ENCODE results near the gene FRYL. TPM values are rescaled to one million over a fixed set of nuclear protein-coding genes. Genes with fewer than 3 reads are reported as not detected.
A peak's percentile ranks its signal among the peaks of the same experiment; 100 is the strongest.

FRYL gene
- total and polyA plus RNA-seq, 2 of the 13 experiments (the other 11 are each of a cell fraction or from before 2014, with no cell fraction given), result 9.7 to 19.6 TPM

DNA sequence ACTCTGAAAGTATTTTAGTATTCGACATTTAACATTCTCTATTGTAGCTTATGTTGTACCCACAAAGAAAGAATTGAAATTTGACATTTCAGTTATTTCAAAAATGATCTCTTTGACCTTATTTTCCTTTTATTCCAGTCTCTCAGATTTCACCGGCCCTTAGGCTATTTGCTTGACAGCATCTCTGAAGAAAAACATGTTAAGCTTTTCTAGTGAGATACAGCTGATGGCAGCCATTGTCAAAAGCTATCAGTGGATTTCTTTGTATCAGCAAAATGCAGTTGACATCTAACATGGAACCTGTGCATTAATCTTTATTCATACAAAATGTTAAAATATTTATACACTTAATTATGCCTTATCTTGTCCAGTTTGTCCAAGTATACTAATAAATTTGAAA lies 273.4 kb downstream of the FRYL start:
- no peaks in the 10 kb centered on the region for H3K9me3 ChIP-seq (ENCODE audit: low read length)
- no peak overlapping the region for H3K9ac ChIP-seq (ENCODE audit: insufficient read depth, low read depth, low read length)
- H3K4me1 ChIP-seq (ENCODE audit: insufficient read depth, low read length), result no peaks in the 10 kb centered on the region
- no peak overlapping the region for H3K27ac ChIP-seq (ENCODE audit: extremely low read length, insufficient read depth, low read length)
- DNase-seq (ENCODE audit: low spot score), result no peak
- intact Hi-C loops (cut with micrococcal nuclease; ENCODE audit: unreplicated experiment) (no loop called here), in situ Hi-C loops (cut with HindIII; ENCODE audit: extremely low pct_ligation_motif_present, low pct_unique_long_range_greater_than_20kb) (no loop called here)
- TF ChIP-seq MAFK (conservative IDR thresholded peaks at IDR 0.05 in 1 of 2, IDR thresholded peaks at IDR 0.05 in 1 of 2; ENCODE audit: low read length in 2 of 2) (peak in 1 of 2 experiments; percentile 23; a peak in 1 of 4 replicates), ZBTB38 (CRISPR knock-in tag; IDR thresholded peaks at IDR 0.05) (no peak), MAFF (IDR thresholded peaks at IDR 0.05; ENCODE audit: low read depth, low read length) (0 out of 2 replicates have a peak, but pooled peaks have one; percentile 9), ZNF737 (CRISPR knock-in tag; IDR thresholded peaks at IDR 0.05; ENCODE audit: borderline replicate concordance) (no peak), MXI1 (IDR thresholded peaks at IDR 0.05; ENCODE audit: borderline replicate concordance, low read depth, low read length) (no peak), SALL2 (CRISPR knock-in tag; IDR thresholded peaks at IDR 0.05) (no peak)
- TF ChIP-seq, protein P1, sequence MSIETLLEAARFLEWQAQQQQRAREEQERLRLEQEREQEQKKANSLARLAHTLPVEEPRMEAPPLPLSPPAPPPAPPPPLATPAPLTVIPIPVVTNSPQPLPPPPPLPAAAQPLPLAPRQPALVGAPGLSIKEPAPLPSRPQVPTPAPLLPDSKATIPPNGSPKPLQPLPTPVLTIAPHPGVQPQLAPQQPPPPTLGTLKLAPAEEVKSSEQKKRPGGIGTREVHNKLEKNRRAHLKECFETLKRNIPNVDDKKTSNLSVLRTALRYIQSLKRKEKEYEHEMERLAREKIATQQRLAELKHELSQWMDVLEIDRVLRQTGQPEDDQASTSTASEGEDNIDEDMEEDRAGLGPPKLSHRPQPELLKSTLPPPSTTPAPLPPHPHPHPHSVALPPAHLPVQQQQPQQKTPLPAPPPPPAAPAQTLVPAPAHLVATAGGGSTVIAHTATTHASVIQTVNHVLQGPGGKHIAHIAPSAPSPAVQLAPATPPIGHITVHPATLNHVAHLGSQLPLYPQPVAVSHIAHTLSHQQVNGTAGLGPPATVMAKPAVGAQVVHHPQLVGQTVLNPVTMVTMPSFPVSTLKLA (IDR thresholded peaks at IDR 0.05), result no peak
- TF ChIP-seq, protein P2, sequence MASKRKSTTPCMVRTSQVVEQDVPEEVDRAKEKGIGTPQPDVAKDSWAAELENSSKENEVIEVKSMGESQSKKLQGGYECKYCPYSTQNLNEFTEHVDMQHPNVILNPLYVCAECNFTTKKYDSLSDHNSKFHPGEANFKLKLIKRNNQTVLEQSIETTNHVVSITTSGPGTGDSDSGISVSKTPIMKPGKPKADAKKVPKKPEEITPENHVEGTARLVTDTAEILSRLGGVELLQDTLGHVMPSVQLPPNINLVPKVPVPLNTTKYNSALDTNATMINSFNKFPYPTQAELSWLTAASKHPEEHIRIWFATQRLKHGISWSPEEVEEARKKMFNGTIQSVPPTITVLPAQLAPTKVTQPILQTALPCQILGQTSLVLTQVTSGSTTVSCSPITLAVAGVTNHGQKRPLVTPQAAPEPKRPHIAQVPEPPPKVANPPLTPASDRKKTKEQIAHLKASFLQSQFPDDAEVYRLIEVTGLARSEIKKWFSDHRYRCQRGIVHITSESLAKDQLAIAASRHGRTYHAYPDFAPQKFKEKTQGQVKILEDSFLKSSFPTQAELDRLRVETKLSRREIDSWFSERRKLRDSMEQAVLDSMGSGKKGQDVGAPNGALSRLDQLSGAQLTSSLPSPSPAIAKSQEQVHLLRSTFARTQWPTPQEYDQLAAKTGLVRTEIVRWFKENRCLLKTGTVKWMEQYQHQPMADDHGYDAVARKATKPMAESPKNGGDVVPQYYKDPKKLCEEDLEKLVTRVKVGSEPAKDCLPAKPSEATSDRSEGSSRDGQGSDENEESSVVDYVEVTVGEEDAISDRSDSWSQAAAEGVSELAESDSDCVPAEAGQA (IDR thresholded peaks at IDR 0.05; ENCODE audit: low read depth), result no peak
- TF ChIP-seq, protein P2 (CRISPR knock-in tag; IDR thresholded peaks at IDR 0.05; ENCODE audit: borderline replicate concordance), result no peak
- peaks cover 2 to 25% of the 10 kb centered on the region in 2 experiments; a peak in 4 of 5 replicates for H3K36me3 ChIP-seq (replicated peaks in 1 of 2; ENCODE audit: control insufficient read depth in 1 of 2, insufficient read depth in 2 of 2, low read length in 2 of 2)
- H4K20me1 ChIP-seq (ENCODE audit: insufficient read depth, low read length), result no peaks in the 10 kb centered on the region
- ATAC-seq, result no peak
- no peak for FAIRE-seq
- CTCF ChIA-PET (ENCODE audit: low intra/inter-chr PET ratio, low total read pairs), result no interaction called here
- H2AFZ ChIP-seq (ENCODE audit: low read length), result no peak overlapping the region
- POLR2A ChIA-PET, result no interaction called here
- no TSS peak for BruUV-seq (replicated peaks)
- no peaks in the 10 kb centered on the region for H3K79me2 ChIP-seq (ENCODE audit: insufficient read depth, low read length)
- 94% methylated on average over 2 of the region's 2 CpGs for WGBS (ENCODE audit: low lambda C conversion rate)
- no peaks in the 10 kb centered on the region for H3K27me3 ChIP-seq (ENCODE audit: control insufficient read depth in 1 of 2, insufficient read depth in 2 of 2, low read length in 2 of 2)
- no peak overlapping the region for H3K4me3 ChIP-seq (replicated peaks in 1 of 3; ENCODE audit: insufficient read depth in 1 of 3, low read depth in 2 of 3, low read length in 3 of 3)
- H3K4me2 ChIP-seq (ENCODE audit: low read depth, low read length), result no peak overlapping the region

Measured in HepG2 (cell line).